GM21526 (cell line): ENCODE measurements around the gene ATP6V1G1.
"Not testable (repeated sequence)": the region's sequence is repeated elsewhere in the genome, so short reads cannot be mapped to it uniquely, and the experiment has no call there.

Source experiments
- ATAC-seq: cut with Tn5 transposase; IDR thresholded peaks from one replicate; pipeline ENCODE4 v1.9.1; 2021; ENCODE audit warnings: moderate library complexity; ENCODE audit not compliant: unreplicated experiment, low FRiP score

Gene ATP6V1G1

GRCh38 chr9:114576779-114577178 lies 10.8 kb upstream of the ATP6V1G1 start:
- ATAC-seq, result not testable (repeated sequence)

GRCh38 chr9:114578134-114578533 lies 9.4 kb upstream of the ATP6V1G1 start:
- not testable (repeated sequence) for ATAC-seq

- no peak for ATAC-seq
Observed at GRCh38 chr9:114580609-114581193, 6.9 kb upstream of the ATP6V1G1 start.

GRCh38 chr9:114583371-114584155 lies 4.0 kb upstream of the ATP6V1G1 start:
- ATAC-seq, result no peak

- ATAC-seq, result no peak
Observed at GRCh38 chr9:114588210-114588609, 641 bp downstream of the ATP6V1G1 start.

DNA sequence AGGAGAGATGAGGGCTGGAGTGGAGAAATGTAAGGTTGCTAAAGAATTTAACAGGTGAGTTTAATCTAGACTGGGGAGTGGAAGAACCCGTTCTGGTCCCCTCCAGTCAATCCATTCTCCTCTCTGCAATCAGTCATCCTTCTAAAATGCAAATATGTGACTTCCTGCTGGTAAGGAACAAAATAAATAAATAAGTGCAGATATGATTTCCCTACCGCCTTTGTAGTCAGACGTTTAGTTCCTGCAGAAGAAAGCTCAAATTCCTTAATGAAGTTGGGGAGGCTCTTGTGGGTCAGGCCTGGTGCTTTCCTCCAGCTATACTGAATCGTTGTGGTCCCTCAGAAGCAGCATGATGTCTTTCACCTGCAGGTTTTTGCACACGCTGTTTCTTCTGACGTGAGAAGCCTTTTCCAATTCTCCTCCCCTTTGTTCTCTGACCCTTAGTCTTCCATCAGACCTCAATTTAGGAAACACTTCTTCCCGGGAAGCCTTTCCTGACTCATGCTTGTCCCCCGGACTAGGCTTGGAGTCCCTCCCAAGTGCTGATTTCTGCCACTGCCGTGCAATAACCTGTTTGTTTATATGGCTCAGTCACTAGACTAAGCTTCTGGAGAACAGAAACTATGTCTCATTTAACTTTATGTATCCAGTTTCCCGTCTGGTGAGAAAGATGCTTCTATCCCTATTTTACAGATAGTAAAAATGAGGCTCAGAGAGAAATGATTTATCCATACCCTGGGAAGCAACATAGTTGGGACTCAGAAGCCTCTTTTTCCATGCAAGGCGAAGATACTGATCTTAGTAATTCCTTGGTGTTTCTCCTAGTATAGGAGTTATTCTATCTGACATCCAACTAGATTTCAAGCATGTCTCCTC lies 1.3 kb downstream of the ATP6V1G1 start:
- no peak for ATAC-seq

- no peak for ATAC-seq
Observed at GRCh38 chr9:114590328-114590727, 2.8 kb downstream of the ATP6V1G1 start.

GRCh38 chr9:114591291-114591787 lies 3.8 kb downstream of the ATP6V1G1 start:
- no peak for ATAC-seq

DNA sequence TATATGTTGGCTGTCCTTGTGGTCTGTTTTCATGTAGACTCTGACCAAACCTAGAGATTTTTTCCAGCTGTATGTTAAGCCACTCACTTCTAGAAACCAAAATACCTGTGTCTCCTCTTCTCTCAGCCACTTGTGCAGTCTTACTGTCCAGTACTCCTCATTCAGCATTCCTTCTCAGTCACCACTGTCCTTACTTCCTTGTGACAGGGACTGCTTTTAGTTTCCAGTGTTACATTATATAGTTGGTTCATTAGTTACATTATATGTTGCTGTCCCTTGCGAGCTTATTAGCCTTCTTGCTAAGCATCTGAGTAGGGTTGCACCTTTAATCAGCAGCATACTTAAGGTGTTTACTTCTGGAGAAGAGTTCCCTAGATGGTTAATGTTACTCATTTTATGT lies 4.3 kb downstream of the ATP6V1G1 start:
- no peak for ATAC-seq

- no peak for ATAC-seq
Observed at GRCh38 chr9:114592356-114592755, 4.8 kb downstream of the ATP6V1G1 start.

GRCh38 chr9:114594136-114594535 lies 6.6 kb downstream of the ATP6V1G1 start:
- ATAC-seq, result no peak

DNA sequence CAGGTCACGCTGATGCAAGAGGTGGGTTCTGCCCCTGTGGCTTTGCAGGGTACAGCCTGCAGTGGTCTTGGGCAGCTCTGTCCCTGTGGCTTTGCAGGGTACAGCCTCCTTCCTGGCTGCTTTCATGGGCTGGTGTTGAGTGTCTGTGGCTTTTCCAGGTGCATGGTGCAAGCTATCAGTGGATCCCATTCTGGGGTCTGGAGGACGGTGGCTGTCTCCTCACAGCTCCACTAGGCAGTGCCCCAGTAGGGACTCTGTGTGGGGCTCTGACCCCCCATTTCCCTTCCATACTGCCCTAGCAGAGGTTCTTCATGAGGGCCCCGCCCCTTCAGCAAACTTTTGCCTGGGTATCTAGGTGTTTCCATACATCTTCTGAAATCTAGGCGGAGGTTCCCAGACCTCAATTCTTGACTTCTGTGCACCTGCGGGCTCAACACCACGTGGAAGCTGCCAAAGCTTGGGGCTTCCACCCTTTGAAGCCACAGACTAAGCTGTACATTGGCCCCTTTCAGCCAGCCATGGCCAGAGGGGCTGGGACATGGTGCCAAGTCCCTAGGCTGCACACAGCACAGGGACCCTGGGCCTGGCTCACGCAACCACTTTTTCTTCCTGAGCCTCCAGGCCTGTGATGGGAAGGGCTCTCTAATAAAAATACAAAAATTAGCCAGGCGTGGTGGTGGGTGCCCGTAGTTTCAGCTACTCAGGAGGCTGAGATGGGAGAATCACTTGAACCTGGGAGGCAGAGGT lies 13.1 kb downstream of the ATP6V1G1 start:
- not testable (repeated sequence) for ATAC-seq

DNA sequence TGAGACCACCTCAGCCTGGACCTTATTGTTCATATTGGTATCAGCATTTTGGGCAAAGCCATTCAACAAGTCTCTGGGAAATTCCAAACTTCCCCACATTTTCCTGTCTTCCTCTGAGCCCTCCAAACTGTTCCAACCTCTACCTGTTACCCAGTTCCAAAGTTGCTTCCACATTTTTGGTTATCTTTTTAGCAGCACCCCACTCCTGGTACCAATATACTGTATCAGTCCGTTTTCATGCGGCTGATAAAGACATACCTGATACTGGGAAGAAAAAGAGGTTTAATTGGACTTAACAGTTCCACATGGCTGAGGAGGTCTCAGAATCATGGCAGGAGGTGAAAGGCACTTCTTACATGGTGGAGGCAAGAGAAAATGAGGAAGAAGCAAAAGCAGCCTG lies 14.2 kb downstream of the ATP6V1G1 start:
- not testable (repeated sequence) for ATAC-seq

- ATAC-seq, result no peak
Observed at GRCh38 chr9:114602620-114603019, 15.1 kb downstream of the ATP6V1G1 start.

DNA sequence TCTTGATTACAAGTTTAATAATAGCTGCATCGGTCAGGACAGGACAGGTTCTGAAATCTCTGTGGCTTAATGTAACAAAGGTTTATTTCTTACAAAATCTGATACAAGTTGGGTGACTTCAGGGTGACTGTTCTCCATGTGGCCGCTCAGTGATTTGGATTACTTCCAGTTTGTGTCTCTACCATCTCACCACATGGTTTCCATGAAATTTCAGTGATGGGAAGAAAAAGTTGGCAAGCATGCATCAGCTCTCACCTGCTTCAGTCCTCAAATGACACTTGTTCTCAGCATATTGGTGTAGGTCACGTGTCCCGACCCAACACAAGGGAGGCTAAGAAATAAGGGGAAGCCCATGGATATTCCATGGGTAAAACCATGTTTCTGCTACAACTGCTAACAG lies 15.7 kb downstream of the ATP6V1G1 start:
- no peak for ATAC-seq

GRCh38 chr9:114604989-114605388 lies 17.4 kb downstream of the ATP6V1G1 start:
- ATAC-seq, result no peak

DNA sequence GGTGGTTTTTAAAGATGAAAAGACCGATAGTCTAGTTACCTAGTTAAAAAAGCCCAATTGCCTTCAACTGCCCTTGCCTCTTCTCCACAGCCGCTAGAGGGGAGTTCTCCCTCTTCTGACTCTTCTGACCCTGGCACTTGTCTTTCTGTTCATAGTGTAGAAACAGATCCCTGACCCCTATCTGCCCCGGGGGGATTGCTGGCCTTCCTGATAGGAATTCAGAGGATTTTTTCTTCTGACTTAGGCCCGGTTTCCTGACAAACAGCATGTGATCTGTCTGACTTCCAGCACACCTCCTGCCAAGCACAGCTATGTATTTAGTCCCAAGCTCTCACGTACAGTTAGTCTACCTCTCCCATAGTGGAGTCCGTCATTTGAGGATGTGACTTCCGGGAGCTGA lies 18.5 kb downstream of the ATP6V1G1 start:
- ATAC-seq, result no peak

GRCh38 chr9:114606597-114607207 lies 19.1 kb downstream of the ATP6V1G1 start:
- ATAC-seq, result no peak

GRCh38 chr9:114607671-114608524 lies 20.3 kb downstream of the ATP6V1G1 start:
- peak; percentile 34 for ATAC-seq
